IPS DF 6.9 (cell line): ENCODE measurements around the gene SLC46A2.

Source experiments
- DNase-seq: peaks from one replicate; pipeline ENCODE4 v3.0.0-alpha.2; 2013; ENCODE audit warnings: low read depth, low spot score
- H3K27ac ChIP-seq: one replicate; pipeline ENCODE4 v1.5.1; 2013; ENCODE audit warnings: low read length, control low read depth
- H3K27me3 ChIP-seq: 2 replicates; pipeline ENCODE4 v1.6.1; 2013; ENCODE audit warnings: mild to moderate bottlenecking, low read length; ENCODE audit not compliant: control insufficient read depth, insufficient read depth
- H3K36me3 ChIP-seq: 2 replicates; pipeline ENCODE4 v1.6.1; 2013; ENCODE audit warnings: low read length; ENCODE audit not compliant: control insufficient read depth, insufficient read depth
- H3K4me1 ChIP-seq: 2 replicates; pipeline ENCODE4 v1.6.1; 2013; ENCODE audit warnings: low read length; ENCODE audit not compliant: control insufficient read depth, insufficient read depth
- H3K4me3 ChIP-seq: 2 replicates; pipeline ENCODE4 v1.5.1; 2013; ENCODE audit warnings: mild to moderate bottlenecking, low read length
- H3K9me3 ChIP-seq: 2 replicates; pipeline ENCODE4 v1.6.1; 2013; ENCODE audit warnings: low read length, inconsistent platforms; ENCODE audit not compliant: control insufficient read depth, insufficient read depth
- WGBS: extraction: QIAGEN DNeasy Blood & Tissue Kit; methylation state at CpG from one replicate; pipeline ENCODE4 v1.1.7; 2013; ENCODE audit warnings: mixed read lengths, missing lambda C conversion rate; ENCODE audit not compliant: insufficient read length, insufficient coverage; 5-methylcytosine and 5-hydroxymethylcytosine counted together

SLC46A2 gene

DNA sequence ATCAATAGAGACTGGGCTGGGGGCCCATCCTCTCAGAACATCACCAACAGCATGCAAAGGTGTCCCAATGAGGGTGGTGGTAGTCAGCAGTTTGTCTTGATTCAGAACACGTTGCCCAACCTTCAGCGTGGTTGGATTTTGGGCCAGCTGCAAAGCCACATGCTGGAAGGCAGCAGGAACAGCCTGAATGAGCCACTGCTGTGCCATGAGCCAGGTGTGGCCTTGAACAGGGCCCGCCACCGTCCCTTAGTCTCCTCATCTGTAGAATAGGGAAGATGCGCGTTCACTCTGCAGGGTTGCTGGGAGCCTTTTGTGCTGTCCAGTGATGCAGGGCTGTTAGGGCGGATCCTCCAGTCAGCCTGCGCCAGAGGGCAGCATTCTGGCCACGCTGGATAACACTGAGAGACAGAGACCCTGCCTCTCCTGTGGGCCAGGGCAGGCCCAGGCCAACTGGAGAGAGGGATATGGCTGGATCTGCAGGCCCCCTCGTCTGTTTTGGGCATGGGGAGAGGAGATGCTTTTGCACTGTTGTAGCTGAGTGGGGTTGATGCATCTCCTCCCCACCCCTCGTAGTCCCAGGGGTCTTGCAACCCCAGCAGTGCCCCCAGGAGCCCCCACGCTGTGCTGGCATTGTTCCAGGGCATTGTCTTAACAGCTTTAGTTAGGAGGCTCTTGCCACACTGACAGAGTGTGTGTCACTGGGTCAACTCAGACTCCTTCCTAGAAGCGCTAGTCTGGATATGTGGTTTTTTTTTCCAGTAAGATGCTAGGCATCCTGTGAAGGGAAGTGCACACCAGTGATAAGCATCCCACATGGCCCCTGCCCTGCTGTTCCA, 42.1 kb downstream of the SLC46A2 start:
- peaks cover 7% of the 10 kb centered on the region for H3K4me1 ChIP-seq
- DNase-seq: no peak
- H3K27me3 ChIP-seq: no peaks in the 10 kb centered on the region
- no peak overlapping the region for H3K27ac ChIP-seq
- WGBS: no CpG with 5 or more reads among the region's 13 CpGs
- H3K4me3 ChIP-seq: no peak overlapping the region
- H3K36me3 ChIP-seq: no peaks in the 10 kb centered on the region
- no peaks in the 10 kb centered on the region for H3K9me3 ChIP-seq

DNA sequence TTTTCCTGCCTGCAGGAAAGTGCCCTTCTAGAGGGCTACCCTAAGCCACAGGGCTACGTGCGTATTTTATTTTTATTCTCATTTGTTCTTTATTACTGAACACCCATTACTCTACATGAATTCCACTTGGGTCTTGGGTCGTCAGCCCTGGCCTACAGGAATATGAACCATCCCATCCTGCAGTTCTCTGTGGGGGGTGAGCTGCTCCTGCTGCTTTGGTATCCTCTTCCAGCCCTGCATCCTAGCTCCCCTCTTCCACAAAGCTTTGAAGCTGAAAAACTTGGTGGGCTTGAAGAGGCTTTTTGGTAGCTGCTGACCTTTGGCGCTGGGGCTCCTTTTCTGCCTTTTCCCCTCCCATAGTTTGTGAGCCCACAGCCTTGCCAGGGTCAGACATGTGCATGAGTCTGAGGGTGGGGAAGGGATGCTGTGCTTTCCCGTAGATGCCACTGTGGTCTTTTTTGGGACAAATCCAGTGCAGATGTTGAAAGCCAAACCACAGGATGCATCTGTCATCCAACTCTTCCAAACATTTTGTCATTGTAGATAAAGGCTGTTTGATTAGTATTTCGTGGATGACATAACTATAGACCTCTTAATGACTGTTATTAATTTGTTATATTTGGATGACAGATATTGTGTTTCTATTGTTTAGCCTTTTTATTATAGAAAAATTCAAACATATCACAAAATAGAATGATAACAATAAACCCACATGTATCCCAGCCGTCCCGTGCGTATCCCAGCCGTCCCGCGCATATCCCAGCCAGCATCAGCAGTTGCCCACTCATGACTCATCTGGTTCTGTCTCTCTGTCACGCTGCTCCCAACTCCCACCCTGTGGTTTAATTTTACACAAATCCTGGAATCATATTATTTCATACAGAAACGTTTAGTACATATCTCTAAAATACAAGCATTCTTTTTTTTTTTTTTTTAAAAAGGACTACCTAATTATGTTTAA, 43.9 kb downstream of the SLC46A2 start:
- H3K9me3 ChIP-seq: no peaks in the 10 kb centered on the region
- no peaks in the 10 kb centered on the region for H3K36me3 ChIP-seq
- no peak for DNase-seq
- no peak overlapping the region for H3K27ac ChIP-seq
- peaks cover 7% of the 10 kb centered on the region for H3K4me1 ChIP-seq
- H3K27me3 ChIP-seq: no peaks in the 10 kb centered on the region
- no peak overlapping the region for H3K4me3 ChIP-seq
- WGBS: no CpG with 5 or more reads among the region's 14 CpGs

DNA sequence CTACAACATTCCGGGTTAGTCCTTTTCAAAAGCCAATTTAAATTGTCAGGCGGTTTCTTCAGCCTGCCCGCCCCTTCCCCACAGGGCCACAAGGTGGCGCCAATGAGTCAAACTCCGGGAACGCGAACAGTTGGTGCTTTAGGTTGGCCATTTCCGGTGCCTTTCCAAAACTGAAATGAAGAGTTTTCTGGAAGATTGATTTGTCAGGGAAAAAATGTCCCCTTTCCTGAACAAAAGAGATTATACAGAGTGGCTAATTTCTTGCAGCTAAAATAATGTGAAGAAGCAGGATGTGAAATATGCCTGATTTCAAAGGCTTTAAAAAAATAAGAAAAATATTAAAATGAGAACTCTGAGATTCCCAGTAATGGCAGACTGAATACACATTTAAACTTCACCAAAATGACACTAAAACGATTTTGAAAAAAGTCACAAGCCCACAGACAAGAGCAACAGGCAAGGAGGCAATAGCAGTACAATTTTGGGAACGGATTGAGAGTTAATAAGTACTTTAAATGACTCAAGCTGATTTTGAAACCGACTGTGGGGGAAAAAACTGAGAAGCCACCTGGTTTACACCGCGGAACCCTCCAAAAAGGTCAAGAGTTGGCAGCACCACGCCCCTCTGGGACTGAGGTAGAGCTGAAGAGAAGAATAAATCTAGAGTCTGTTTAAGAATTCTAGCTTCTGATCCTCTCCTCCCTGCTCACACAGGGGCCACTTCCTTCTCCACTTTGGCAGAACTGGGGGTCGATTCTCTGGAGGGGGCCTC, 45.7 kb downstream of the SLC46A2 start:
- H3K27ac ChIP-seq: no peak overlapping the region
- H3K36me3 ChIP-seq: no peaks in the 10 kb centered on the region
- DNase-seq: peak; percentile 55
- WGBS: no CpG with 5 or more reads among the region's 15 CpGs
- H3K4me3 ChIP-seq: no peak overlapping the region
- H3K9me3 ChIP-seq: no peaks in the 10 kb centered on the region
- H3K27me3 ChIP-seq: no peaks in the 10 kb centered on the region
- H3K4me1 ChIP-seq: peaks cover 7% of the 10 kb centered on the region

DNA sequence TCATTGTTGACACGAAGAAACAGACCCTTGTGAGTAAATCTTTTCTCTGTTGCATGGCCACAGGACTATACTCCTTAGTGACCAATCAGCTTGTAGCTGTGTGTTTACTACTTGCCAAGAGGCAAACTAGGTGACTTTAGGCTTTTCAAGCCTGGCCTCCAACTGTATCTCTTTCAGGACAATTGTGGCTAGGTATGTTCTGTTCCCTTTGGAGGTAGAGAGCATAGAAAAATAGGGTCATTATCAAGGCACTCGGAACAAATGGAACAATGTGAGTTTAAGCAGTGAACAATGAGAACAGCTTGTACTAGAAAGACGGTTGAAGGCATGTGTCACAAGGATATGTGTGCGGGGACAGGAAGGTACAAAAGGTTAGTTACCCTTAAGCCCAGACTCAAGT, 48.1 kb downstream of the SLC46A2 start:
- no peak for DNase-seq
- no peak overlapping the region for H3K27ac ChIP-seq
- H3K4me1 ChIP-seq: peaks cover 3% of the 10 kb centered on the region; the same call in 1 of the 2 replicates
- WGBS: no CpG with 5 or more reads among the region's 4 CpGs
- no peaks in the 10 kb centered on the region for H3K36me3 ChIP-seq
- no peak overlapping the region for H3K4me3 ChIP-seq
- no peaks in the 10 kb centered on the region for H3K27me3 ChIP-seq
- no peaks in the 10 kb centered on the region for H3K9me3 ChIP-seq

DNA sequence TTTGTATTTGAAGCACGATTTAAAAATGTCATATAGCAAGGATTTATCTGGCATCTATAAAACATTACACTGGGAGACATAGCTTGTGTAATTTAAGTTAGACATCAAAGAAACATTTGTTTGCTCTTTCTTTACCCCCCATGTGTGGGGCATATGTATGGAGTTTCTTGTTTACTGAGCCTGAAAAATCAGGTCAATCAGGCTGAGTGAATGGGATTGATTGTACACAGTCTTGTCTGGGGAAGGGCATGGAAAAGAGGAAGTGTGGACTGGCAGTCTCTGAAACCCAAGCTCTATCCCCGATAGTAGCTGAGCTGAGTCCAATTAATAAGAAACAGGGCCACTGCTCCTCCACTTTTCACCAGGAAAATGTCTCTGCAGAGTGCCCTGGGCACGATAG, 49.4 kb downstream of the SLC46A2 start:
- no peak for DNase-seq
- no peak overlapping the region for H3K4me3 ChIP-seq
- WGBS: no CpG with 5 or more reads among the region's 3 CpGs
- H3K9me3 ChIP-seq: no peaks in the 10 kb centered on the region
- H3K27ac ChIP-seq: no peak overlapping the region
- no peaks in the 10 kb centered on the region for H3K27me3 ChIP-seq
- peaks cover 2% of the 10 kb centered on the region; the same call in 1 of the 2 replicates for H3K4me1 ChIP-seq
- H3K36me3 ChIP-seq: no peaks in the 10 kb centered on the region

DNA sequence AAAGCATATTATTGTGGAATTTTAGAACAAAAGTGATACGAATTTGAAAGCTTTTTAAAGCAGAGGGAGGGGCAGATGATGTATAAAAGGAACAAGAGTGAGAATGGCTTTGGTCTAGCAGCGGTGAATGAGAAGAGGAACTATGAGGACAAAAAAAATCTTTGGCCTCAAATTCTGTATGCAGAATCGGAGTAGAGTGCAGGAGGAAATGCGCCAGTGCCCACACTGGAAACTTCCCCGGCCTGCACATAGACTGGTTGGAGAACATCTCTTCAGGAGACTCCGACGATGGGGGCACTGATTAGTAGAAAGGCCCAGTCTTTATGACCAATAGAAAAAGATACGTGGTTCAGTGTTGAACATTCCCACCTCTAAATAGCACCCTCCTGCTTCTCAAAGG, 51.3 kb downstream of the SLC46A2 start:
- H3K27ac ChIP-seq: no peak overlapping the region
- H3K4me3 ChIP-seq: no peak overlapping the region
- no peaks in the 10 kb centered on the region for H3K36me3 ChIP-seq
- peaks cover 2% of the 10 kb centered on the region; the same call in 1 of the 2 replicates for H3K4me1 ChIP-seq
- no CpG with 5 or more reads among the region's 8 CpGs for WGBS
- no peak for DNase-seq
- H3K9me3 ChIP-seq: no peaks in the 10 kb centered on the region
- H3K27me3 ChIP-seq: no peaks in the 10 kb centered on the region

DNA sequence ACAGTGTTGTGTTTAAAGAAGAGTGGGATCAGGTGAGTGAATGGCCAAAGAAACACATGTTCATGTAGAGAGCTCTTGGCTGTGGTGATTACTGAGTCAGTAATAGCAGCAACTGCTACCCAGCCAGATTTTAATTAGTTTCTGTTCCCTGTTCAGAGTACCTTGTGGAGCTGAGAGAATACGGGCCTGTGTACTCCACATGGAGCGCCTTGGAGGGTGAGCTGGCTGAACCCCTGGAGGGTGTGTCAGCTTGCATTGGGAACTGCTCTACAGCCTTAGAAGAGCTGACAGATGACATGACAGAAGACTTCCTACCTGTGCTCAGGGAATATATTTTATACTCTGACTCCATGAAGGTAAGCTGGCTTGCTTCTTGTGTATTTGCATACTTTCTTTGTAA, 52.3 kb downstream of the SLC46A2 start:
- Histone ChIP-seq H3K9me3 (no peaks in the 10 kb centered on the region), H3K27ac (no peak overlapping the region), H3K36me3 (no peaks in the 10 kb centered on the region), H3K4me1 (peaks cover 2% of the 10 kb centered on the region; the same call in 1 of the 2 replicates), H3K27me3 (no peaks in the 10 kb centered on the region), H3K4me3 (no peak overlapping the region)
- DNase-seq: no peak
- no CpG with 5 or more reads among the region's 2 CpGs for WGBS

DNA sequence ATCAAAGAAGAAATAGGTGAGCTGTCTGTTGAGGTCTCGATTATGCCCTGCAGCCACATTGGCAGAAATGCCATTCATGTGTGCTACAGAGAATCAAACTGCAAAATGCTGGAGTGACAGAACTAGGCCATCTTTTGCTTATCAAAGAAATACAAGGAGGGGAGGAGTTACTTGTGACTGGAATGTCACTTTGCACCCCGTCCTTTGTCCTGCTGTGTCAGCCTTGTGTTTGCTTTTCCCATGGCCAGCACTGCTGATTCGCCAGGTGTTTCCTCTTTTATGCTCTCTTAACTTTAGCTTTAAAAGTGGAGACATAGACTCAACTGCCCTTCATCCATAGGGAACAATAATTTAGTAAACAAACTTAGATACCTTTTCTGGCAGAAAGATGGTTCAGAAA, 54.3 kb downstream of the SLC46A2 start:
- Histone ChIP-seq H3K4me1 (peaks cover 2% of the 10 kb centered on the region; the same call in 1 of the 2 replicates), H3K4me3 (no peak overlapping the region), H3K27me3 (no peaks in the 10 kb centered on the region), H3K9me3 (no peaks in the 10 kb centered on the region), H3K36me3 (peaks cover 3% of the 10 kb centered on the region; the same call in 1 of the 2 replicates), H3K27ac (no peak overlapping the region)
- no CpG with 5 or more reads among the region's 3 CpGs for WGBS
- no peak for DNase-seq

DNA sequence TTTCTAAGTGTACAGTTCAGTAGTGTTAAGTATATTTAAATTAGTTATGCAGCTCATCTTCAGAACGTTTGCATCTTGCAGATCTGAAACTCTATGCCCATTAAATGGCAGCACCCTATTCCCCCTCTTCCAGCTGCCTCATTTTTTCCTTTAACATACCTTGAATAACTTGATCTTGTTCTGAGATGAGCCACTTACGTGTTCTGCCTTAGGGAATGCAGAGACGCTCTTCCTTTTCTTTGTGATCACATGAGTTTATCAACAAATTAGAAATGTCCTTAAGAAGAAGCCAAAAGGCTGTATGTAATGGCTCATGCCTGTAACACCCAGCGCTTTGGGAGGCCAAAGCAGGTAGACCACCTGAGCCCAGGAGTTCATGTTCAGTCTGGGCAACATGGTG, 57.6 kb downstream of the SLC46A2 start:
- peaks cover 3% of the 10 kb centered on the region; the same call in 1 of the 2 replicates for H3K36me3 ChIP-seq

DNA sequence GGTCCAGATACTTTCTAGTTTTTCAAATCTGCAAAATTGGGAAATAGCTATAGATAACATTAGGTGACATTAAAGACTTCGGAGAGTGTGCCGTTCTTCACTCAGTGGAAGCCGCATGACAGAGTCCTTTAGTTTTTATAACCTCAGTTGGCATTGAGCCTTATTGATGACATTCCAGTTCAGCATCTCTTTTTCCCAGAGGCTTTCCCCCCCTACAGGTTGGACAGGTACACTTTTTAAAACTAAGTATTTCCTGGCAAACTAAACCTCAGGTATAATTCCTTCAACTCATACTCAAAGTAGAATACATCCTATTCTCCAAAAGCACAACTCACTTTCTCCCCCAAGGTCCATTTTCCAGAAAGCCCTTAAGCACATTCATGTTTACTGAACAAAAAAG, 58.7 kb downstream of the SLC46A2 start:
- H3K4me3 ChIP-seq: no peak overlapping the region
- no peaks in the 10 kb centered on the region for H3K27me3 ChIP-seq
- H3K9me3 ChIP-seq: no peaks in the 10 kb centered on the region
- H3K4me1 ChIP-seq: peaks cover 2% of the 10 kb centered on the region; the same call in 1 of the 2 replicates
- no peak overlapping the region for H3K27ac ChIP-seq
- peaks cover 3% of the 10 kb centered on the region; the same call in 1 of the 2 replicates for H3K36me3 ChIP-seq
- WGBS: no CpG with 5 or more reads among the region's 3 CpGs
- no peak for DNase-seq

More for the DNA sequence above, 57.6 kb downstream of the SLC46A2 start:
- Histone ChIP-seq H3K9me3 (no peaks in the 10 kb centered on the region), H3K4me3 (no peak overlapping the region), H3K4me1 (peaks cover 2% of the 10 kb centered on the region; the same call in 1 of the 2 replicates), H3K27me3 (no peaks in the 10 kb centered on the region), H3K27ac (no peak overlapping the region)
- no peak for DNase-seq
- WGBS: no CpG with 5 or more reads among the region's 4 CpGs
